CD14-positive monocyte (primary cell): Measurements from ENCODE around the gene HNRNPA2B1. TPM values are rescaled to one million over a fixed set of nuclear protein-coding genes. Genes with fewer than 3 reads are reported as not detected.

Experiments used
- DNase-seq, 3 donors: peaks; one replicate each; pipeline ENCODE4 v3.0.0-alpha.2; 2011 to 2022
- H2AFZ ChIP-seq: 2 replicates; pipeline ENCODE4 v1.6.0; 2012; ENCODE audit warnings: mild to moderate bottlenecking, low read depth, low read length, inconsistent platforms; ENCODE audit not compliant: insufficient read depth, poor library complexity, severe bottlenecking
- H3K27ac ChIP-seq, 2 donors: 1 replicate in 1 of 2; 2 replicates in 1 of 2; pipeline ENCODE4 v1.5.1; 2012 to 2013; ENCODE audit warnings: low read length in 2 of 2, control low read depth in 1 of 2, inconsistent platforms in 1 of 2, low read depth in 1 of 2, mild to moderate bottlenecking in 1 of 2
- H3K27me3 ChIP-seq, 2 donors: one replicate each; pipeline versions ENCODE4 v1.6.0 to v1.6.1; 2011 to 2013; ENCODE audit warnings: low read length in 2 of 2; ENCODE audit not compliant: control insufficient read depth in 2 of 2, insufficient read depth in 2 of 2
- H3K36me3 ChIP-seq, 2 donors: replicated peaks in 1 of 2; 1 replicate in 1 of 2; 2 replicates in 1 of 2; pipeline versions ENCODE4 v1.5.1 to v1.6.1; 2012 to 2013; ENCODE audit warnings: low read length in 2 of 2, control low read depth in 1 of 2, inconsistent platforms in 1 of 2, mild to moderate bottlenecking in 1 of 2; ENCODE audit not compliant: insufficient read depth in 2 of 2, control insufficient read depth in 1 of 2
- H3K4me1 ChIP-seq, 2 donors: 1 replicate in 1 of 2; 2 replicates in 1 of 2; pipeline versions ENCODE4 v1.5.1 to v1.6.1; 2012 to 2013; ENCODE audit warnings: low read length in 2 of 2, control low read depth in 1 of 2, inconsistent platforms in 1 of 2, mild to moderate bottlenecking in 1 of 2, moderate library complexity in 1 of 2; ENCODE audit not compliant: insufficient read depth in 2 of 2, control insufficient read depth in 1 of 2
- H3K4me2 ChIP-seq: replicated peaks from 2 replicates; pipeline ENCODE3; 2012; ENCODE audit warnings: low read length, moderate library complexity, mild to moderate bottlenecking; ENCODE audit not compliant: poor library complexity, severe bottlenecking; ENCODE audit errors: extremely low read depth
- H3K4me3 ChIP-seq, 3 experiments: fragments of 200-600 bp in 1 of 3; sonication (generic) in 1 of 3; replicated peaks in 1 of 3; 1 replicate in 2 of 3; 2 replicates in 1 of 3; pipeline ENCODE4 v1.5.1; 2011 to 2013; ENCODE audit warnings: low read length in 3 of 3, mild to moderate bottlenecking in 3 of 3, control low read depth in 2 of 3, low read depth in 2 of 3, inconsistent platforms in 1 of 3, moderate library complexity in 1 of 3
- H3K79me2 ChIP-seq: 2 replicates; pipeline ENCODE4 v1.6.0; 2012; ENCODE audit warnings: mild to moderate bottlenecking, control low read depth, inconsistent platforms, low read length, moderate library complexity; ENCODE audit not compliant: insufficient read depth
- H3K9ac ChIP-seq: 2 replicates; pipeline ENCODE4 v1.6.0; 2017; ENCODE audit warnings: low read length, mild to moderate bottlenecking; ENCODE audit not compliant: insufficient read depth, poor library complexity, severe bottlenecking
- H3K9me3 ChIP-seq, 2 donors: replicated peaks in 1 of 2; 1 replicate in 1 of 2; 2 replicates in 1 of 2; pipeline versions ENCODE4 v1.5.1 to v1.6.1; 2012 to 2013; ENCODE audit warnings: low read length in 2 of 2, control low read depth in 1 of 2; ENCODE audit not compliant: control insufficient read depth in 1 of 2, insufficient read depth in 1 of 2
- H4K20me1 ChIP-seq: 2 replicates; pipeline ENCODE4 v1.6.0; 2012; ENCODE audit warnings: mild to moderate bottlenecking, low read length, control low read depth, moderate library complexity; ENCODE audit not compliant: insufficient read depth
- H3K27ac Mint-ChIP-seq, 7 donors: one replicate each; pipeline ENCODE4 v1.8.0; 2020; ENCODE audit warnings: mild to moderate bottlenecking in 7 of 7, mixed read lengths in 7 of 7, moderate library complexity in 6 of 7, inconsistent platforms in 2 of 7
- H3K27me3 Mint-ChIP-seq, 3 donors: one replicate each; pipeline ENCODE4 v1.8.0; 2021 to 2022; ENCODE audit warnings: low read depth in 3 of 3, mild to moderate bottlenecking in 3 of 3, mixed read lengths in 3 of 3, moderate library complexity in 3 of 3, inconsistent platforms in 1 of 3
- H3K36me3 Mint-ChIP-seq, 2 donors: one replicate each; pipeline ENCODE4 v1.8.0; 2020; ENCODE audit warnings: mixed read lengths in 2 of 2, inconsistent platforms in 1 of 2, mild to moderate bottlenecking in 1 of 2
- H3K4me1 Mint-ChIP-seq: one replicate; pipeline ENCODE4 v1.8.0; 2020; ENCODE audit warnings: mild to moderate bottlenecking, mixed read lengths
- H3K4me3 Mint-ChIP-seq, 2 donors: one replicate each; pipeline ENCODE4 v1.8.0; 2020; ENCODE audit warnings: mild to moderate bottlenecking in 2 of 2, mixed read lengths in 2 of 2, moderate library complexity in 1 of 2
- H3K9me3 Mint-ChIP-seq, 7 donors: one replicate each; pipeline ENCODE4 v1.8.0; 2020 to 2022; ENCODE audit warnings: mixed read lengths in 7 of 7, mild to moderate bottlenecking in 6 of 7, moderate library complexity in 6 of 7, inconsistent platforms in 2 of 7
- CTCF ChIP-seq: fragments of 200-600 bp; IDR thresholded peaks from one replicate; pipeline ENCODE4 v1.8.0; 2022; ENCODE audit warnings: antibody characterized with exemption, mild to moderate bottlenecking
- WGBS: methylation state at CpG from one replicate; pipeline ENCODE4 v1.1.5; 2013; ENCODE audit warnings: missing lambda C conversion rate; ENCODE audit not compliant: insufficient coverage; 5-methylcytosine and 5-hydroxymethylcytosine counted together
- intact Hi-C, 2 donors: fragments of 100-400 bp; cut with micrococcal nuclease; formaldehyde crosslinking; loops; one replicate each; pipeline versions ENCODE4 v1.15.0 to v1.15.1; 2023
- polyA plus RNA-seq, 3 donors: library from polyadenylated mRNA; depleted of rRNA in 1 of 3; unstranded in 2 of 3; stranded (reverse) in 1 of 3; fragments of 300-500 nt in 2 of 3; fragments of >200 nt in 1 of 3; fragmentation: Illumina TruSeq in 2 of 3; gene quantifications; 1 replicate in 2 of 3; 2 replicates in 1 of 3; pipeline ENCODE4 v1.2.3, GENCODE V29; 2012 to 2021

Gene HNRNPA2B1
- polyA plus RNA-seq, 3 donors = 249 to 391 (median 269) TPM

DNA sequence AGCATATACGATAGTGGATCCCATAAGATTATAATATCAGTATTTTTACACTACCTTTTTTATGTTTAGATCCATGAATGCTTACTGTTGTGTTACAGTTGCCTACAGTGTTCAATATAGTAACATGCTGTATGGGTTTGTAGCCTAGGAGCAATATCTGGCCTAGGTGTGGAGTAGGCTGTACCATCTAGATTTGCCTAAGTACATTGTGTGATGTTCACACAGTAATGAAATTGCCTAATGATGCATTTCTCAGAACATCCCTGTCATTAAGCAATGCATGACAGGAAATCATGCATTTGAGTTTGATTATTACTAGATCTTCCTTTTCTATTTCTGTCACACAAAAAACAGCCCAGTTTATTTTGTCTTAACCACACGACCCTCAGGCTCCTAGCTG, 15.5 kb upstream of the HNRNPA2B1 start:
- no peak overlapping the region for H3K27ac ChIP-seq
- H3K4me3 Mint-ChIP-seq = no peak overlapping the region
- intact Hi-C loops = no loop called here
- no peak for TF ChIP-seq CTCF
- H3K4me1 Mint-ChIP-seq = peaks cover 29% of the 10 kb centered on the region
- H3K4me2 ChIP-seq = no peak overlapping the region
- peaks cover 21 to 25% of the 10 kb centered on the region in 2 donors for H3K36me3 ChIP-seq
- no peak overlapping the region for H3K9ac ChIP-seq
- H3K9me3 ChIP-seq = no peaks in the 10 kb centered on the region
- peaks cover 5% of the 10 kb centered on the region for H4K20me1 ChIP-seq
- H3K79me2 ChIP-seq = peaks cover 7% of the 10 kb centered on the region
- H3K27me3 ChIP-seq = no peaks in the 10 kb centered on the region
- peaks cover 19 to 21% of the 10 kb centered on the region in 2 donors for H3K4me1 ChIP-seq
- peaks cover 0 to 1% (median 0%) of the 10 kb centered on the region in 7 donors for H3K9me3 Mint-ChIP-seq
- peaks cover 0 to 2% (median 0%) of the 10 kb centered on the region in 3 donors for H3K27me3 Mint-ChIP-seq
- no peak overlapping the region for H2AFZ ChIP-seq
- H3K36me3 Mint-ChIP-seq = peaks cover 17 to 18% of the 10 kb centered on the region in 2 donors
- H3K4me3 ChIP-seq = no peak overlapping the region
- no peak for DNase-seq
- WGBS = no CpG with 5 or more reads among the region's 2 CpGs
- no peak overlapping the region for H3K27ac Mint-ChIP-seq

- no peak overlapping the region for H3K27ac ChIP-seq
- Mint-ChIP-seq H3K4me1 (peaks cover 22% of the 10 kb centered on the region), H3K36me3 (peaks cover 33 to 38% of the 10 kb centered on the region in 2 donors), H3K4me3 (no peak overlapping the region), H3K9me3 (no peaks in the 10 kb centered on the region), H3K27ac (no peak overlapping the region), H3K27me3 (peaks cover 0 to 2% (median 0%) of the 10 kb centered on the region in 3 donors)
- H4K20me1 ChIP-seq = peaks cover 25% of the 10 kb centered on the region
- no peak overlapping the region for H3K4me3 ChIP-seq
- no peak for TF ChIP-seq CTCF
- no peaks in the 10 kb centered on the region for H3K9me3 ChIP-seq
- H2AFZ ChIP-seq = no peak overlapping the region
- peak in 1 of 3 donors; percentile 25 for DNase-seq
- no CpG with 5 or more reads among the region's 5 CpGs for WGBS
- no peak overlapping the region for H3K9ac ChIP-seq
- intact Hi-C loops = no loop called here
- no peak overlapping the region for H3K4me2 ChIP-seq
- no peaks in the 10 kb centered on the region for H3K27me3 ChIP-seq
- H3K4me1 ChIP-seq = peaks cover 19 to 21% of the 10 kb centered on the region in 2 donors
- peaks cover 42 to 46% of the 10 kb centered on the region in 2 donors for H3K36me3 ChIP-seq
- H3K79me2 ChIP-seq = peaks cover 25% of the 10 kb centered on the region
These were observed 13.4 kb upstream of the HNRNPA2B1 start for GRCh38 chr7:26213807-26214515.
